Fibroblast of skin of back (primary cell): ENCODE measurements around the gene RGL1.

Experiments used
- DNase-seq: peaks from one replicate; pipeline ENCODE4 v3.0.0-alpha.2; 2013

Gene RGL1

DNA sequence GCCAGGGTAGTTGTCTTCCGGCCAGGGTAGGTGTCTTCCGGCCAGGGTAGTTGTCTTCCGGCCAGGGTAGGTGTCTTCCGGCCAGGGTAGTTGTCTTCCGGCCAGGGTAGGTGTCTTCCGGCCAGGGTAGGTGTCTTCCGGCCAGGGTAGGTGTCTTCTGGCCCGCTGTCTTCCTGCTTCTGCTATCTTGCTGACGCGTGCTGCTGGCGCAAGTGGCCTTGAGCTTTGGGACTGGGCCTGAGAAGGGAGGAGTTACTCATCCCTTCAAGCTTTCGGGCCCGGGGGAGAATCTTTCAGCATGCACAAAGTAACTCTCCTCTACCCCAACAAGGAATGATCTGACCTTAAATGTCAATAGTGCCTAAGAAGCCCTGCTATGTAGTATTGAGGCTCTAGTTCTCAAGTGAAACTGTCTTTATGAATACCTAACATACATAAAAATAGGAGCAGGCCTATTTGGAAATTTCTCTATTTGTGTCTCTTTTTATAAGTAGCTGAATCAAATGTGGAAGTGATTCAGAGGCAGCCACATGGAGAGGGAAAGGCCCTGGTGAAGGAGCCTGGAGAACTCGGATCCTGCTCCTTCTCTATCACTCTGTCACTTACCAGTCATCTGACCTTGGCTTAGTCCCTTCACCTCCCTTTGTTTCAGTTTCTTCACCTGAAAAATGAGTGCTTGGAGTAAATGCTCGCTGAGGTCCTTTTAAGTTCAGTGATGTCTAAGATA, 65.6 kb downstream of the RGL1 start:
- no peak for DNase-seq

DNA sequence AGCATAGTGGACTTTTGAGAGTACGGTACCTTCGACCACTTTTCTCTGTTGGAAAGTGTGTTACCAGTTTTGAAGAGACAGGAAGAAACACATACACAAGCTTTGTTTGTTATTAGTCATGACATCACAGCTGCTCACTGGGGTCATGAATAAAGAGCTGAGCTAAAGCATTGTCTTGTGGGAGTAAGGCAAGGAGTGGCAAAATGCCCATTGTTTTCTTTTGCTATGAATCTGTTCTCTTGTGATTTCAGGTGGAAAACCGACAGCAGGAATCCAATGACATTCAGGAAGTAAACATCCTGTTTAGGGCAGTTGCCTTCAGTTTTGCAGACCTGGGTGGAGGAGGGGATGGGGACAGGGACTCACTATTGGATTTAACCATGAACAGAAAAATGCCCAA, 66.2 kb downstream of the RGL1 start:
- DNase-seq, result peak; percentile 23

DNA sequence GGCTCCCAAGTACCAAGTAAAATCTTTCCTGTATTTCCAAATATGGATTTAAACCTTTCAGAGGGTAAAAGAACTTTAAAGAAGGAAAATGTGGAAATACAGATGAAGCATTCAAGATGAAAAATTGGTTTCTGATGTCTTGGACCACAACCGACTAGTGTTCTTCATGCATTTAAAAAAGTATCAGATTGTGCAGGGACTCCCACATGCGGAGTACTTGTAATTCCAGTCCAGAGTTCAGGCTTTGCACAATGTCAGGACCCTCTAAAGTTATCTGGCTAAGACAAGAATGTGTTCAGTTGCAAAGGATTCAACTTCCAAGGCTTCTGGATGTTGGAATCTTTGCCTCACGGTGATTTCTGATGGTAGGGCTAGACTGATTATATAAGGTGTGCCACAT, 66.7 kb downstream of the RGL1 start:
- no peak for DNase-seq

- DNase-seq, result no peak
These were observed 67.5 kb downstream of the RGL1 start for GRCh38 chr1:183872403-183872802.

GRCh38 chr1:183873642-183874041, 68.7 kb downstream of the RGL1 start:
- DNase-seq, result no peak

DNA sequence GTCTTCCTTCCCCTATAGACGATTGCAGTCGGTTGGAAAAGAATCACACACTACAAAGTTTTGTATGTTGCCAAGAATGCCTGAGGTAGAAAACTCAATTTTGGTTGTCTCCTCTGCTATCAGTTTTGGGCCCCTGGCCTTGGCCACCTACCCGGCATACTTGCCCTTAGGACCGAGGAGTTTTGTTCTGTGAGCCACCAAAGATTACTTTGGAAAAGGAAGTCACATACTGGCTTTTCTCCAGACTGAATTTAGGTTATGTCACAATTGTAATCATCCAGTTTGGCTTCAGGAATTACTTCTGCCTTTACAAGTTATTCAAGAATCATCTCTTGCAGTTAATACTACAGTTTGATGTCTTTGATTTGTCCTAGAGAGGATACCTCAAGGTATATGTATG, 71.4 kb downstream of the RGL1 start:
- no peak for DNase-seq

- no peak for DNase-seq
These were observed 72.3 kb downstream of the RGL1 start for GRCh38 chr1:183877053-183877720.

GRCh38 chr1:183879494-183879893, 74.6 kb downstream of the RGL1 start:
- peak; percentile 26 for DNase-seq

DNA sequence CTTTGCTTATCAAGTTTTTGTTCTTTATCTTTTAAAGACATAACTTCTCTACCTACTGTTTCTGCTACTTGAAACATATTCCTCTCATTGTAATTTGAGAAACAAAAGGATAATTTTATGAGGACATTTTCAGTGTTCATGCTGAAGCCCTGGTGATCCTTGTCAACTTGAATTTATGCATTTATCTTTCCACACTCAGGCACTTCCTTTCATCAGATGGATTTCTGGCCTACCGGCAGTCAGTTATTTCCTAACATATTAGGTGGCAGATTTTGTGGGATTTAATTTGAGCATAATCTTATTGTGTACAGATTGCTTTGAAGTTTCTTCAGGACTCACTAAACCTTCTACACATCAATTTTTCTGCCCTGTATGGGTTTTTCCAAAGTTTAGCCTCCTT, 75.0 kb downstream of the RGL1 start:
- no peak for DNase-seq

GRCh38 chr1:183880531-183881243, 75.8 kb downstream of the RGL1 start:
- DNase-seq, result no peak

DNA sequence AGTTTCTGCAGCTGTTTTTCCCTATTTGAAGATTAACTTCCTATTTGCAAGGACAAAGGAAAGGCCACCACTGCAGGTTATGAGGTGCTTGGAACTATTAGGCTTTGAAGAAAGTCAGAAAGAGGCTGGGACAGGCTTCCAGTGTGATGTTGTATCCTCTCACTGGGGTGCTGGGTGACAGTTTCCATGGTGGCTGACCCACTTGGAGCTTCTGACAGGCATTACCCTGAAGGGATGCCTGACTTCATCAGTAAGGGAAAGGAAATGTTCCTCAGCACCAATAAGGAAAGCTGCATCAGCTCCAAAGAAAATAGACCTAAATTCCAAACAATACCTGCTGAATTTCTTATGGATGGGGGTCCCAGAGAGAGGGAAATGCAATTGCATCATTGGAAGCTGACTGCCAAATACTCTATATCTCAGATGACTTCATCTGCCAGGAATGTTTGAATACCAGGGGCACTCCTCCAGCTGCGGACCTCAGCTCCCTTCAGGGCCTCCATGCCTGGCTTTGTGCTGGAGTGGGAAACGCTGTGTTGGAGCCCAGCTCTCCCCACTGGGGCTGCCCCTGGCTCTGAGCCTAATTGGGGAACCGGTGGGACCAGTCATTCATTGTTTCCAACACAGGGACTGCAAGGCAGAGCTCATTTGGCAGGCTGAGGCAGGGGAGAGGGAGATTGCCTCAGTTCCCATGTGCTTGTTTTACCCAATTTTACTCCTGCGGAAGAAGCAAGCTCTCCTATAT, 76.6 kb downstream of the RGL1 start:
- peak; percentile 88 for DNase-seq

- DNase-seq, result no peak
These were observed 77.6 kb downstream of the RGL1 start for GRCh38 chr1:183882335-183883167.

- DNase-seq, result no peak
These were observed 78.7 kb downstream of the RGL1 start for GRCh38 chr1:183883623-183884022.

DNA sequence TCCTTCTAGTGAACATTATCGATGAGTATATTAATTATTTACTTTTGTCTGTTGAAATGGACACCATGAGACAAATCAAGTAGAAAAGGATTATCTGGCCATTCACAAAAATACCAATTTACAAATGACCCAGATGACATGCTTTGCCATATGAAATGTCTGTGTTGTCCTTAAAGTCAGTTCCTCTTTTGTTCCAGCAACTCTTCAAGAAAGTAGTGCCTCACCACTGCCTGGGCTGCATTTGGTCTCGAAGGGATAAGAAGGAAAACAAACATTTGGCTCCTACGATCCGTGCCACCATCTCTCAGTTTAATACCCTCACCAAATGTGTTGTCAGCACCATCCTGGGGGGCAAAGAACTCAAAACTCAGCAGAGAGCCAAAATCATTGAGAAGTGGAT, 79.6 kb downstream of the RGL1 start:
- no peak for DNase-seq

- DNase-seq, result peak; percentile 55
These were observed 80.3 kb downstream of the RGL1 start for GRCh38 chr1:183885142-183885735.

DNA sequence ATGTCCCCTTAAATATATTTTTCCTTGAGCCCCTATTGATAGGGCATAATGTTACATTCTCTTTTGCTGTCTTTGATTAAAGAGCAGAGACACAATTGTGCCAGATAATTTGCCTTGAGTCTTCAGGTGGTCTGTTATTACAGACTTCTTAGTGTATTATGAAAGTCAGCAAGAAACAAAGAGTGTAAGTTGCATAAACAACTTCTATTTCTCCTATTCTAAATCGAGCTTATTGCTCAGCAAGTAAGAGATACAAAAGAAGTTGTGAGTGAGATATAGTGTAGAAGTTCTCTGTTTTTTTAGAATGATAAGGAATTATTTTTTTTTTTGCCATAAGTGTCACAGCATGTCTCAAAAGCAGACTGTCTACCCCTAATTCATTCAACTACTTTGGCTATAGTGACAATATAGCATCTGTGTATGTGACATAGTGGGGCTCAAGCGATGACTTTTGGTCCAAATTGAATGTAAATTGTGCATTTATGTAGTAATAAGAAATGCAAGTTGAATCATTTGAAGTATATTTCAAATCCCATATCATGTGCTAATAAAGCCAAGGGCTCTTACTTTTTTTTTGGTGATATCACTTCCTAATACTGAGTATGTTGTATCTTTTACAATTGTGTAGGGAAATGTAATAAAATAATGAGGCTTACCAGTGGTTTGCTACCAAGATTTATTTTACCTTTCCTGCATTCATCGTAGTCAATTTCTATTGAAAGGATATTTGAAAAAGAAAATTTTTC, 81.3 kb downstream of the RGL1 start:
- no peak for DNase-seq

GRCh38 chr1:183886853-183887252, 81.9 kb downstream of the RGL1 start:
- no peak for DNase-seq

DNA sequence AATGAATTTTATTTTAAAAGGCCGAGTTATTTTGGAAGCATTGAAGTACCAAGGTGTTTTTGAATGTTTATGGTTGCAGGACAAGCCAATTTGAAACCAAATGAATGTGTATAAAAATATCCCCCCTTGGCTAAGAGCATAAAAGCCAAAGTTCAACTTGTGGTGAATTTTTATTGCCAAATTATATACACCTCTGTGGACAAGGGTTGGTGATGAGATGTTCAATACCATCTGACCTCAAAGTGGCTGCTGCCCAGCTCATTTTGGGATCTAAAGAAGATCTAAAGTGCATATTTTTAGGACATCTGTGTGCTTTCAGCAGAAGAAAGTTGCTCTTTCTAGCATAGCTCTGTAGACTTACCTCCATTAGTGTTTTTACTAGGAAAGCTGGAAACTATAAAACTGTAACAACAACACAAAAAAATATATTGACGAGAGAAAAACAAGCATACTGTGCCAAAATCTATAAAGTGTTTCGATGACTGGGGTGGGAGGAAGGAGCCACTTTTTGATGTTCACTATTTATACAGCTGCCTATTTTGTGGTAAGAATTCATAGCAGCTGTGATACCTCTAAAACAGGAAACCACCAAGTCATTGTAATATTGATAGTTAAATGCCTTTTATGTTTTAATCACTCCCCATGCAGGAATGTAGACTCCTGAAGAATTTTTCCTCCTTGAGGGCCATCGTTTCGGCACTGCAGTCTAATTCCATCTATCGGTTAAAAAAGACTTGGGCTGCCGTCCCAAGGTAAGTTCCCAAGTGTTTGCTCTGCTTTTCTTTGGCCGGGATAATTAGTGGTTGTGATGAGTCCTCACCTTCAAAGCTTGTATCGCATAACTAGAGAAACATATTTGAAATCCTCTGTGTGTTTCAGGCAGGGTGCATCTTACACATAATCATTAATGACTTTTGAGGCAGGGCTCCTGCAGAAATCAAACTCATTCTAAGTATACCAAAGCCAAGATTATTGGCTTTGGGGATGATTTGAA, 83.2 kb downstream of the RGL1 start:
- DNase-seq, result no peak

- no peak for DNase-seq
These were observed 84.2 kb downstream of the RGL1 start for GRCh38 chr1:183889095-183889494.
